ENCODE results near the gene RNF38. TPM values are rescaled to one million over a fixed set of nuclear protein-coding genes. Genes with fewer than 3 reads are reported as not detected.

Gene RNF38
- total and polyA plus RNA-seq, 2 experiments from 2014 or later = 8.7 to 23.7 TPM

DNA sequence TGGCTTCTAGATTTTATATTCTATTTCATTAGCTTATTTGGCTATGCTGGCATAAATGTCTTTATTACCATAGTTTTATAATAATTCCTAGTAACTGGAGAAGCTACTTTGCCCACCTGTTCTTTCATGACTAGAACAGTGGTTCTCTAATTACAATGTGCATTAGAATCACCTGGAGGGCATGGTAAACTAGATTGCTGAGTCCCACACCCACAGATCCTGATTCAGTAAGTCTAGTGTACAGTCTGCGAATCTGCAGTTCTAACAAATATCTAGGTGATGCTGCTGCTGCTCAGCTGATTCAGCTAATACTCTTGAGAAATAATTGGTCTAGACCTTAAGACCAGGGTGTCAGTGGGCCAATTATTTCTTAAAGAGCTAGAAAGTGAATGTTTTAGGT, 35.5 kb downstream of the RNF38 start:
- Histone ChIP-seq H3K79me2 (peaks cover 9% of the 10 kb centered on the region), H4K20me1 (ENCODE audit: insufficient read depth, poor library complexity, severe bottlenecking) (no peaks in the 10 kb centered on the region), H3K27me3 (no peaks in the 10 kb centered on the region), H3K36me3 (replicated peaks; ENCODE audit: insufficient read depth, low read depth) (no peaks in the 10 kb centered on the region), H3K27ac (no peak overlapping the region), H2AFZ (no peak overlapping the region), H3K4me1 (ENCODE audit: insufficient read depth) (no peaks in the 10 kb centered on the region), H3K4me3 (no peak overlapping the region), H3K4me2 (no peak overlapping the region), H3K9me2 (replicated peaks; ENCODE audit: insufficient read depth) (no peaks in the 10 kb centered on the region), H3K9me3 (ENCODE audit: low read depth) (no peaks in the 10 kb centered on the region)
- WGBS (ENCODE audit: low lambda C conversion rate, missing lambda C conversion rate) = 95% methylated on average over 1 of the region's 1 CpG
- no peak for DNase-seq (ENCODE audit: low spot score)
- TF ChIP-seq, protein P1, sequence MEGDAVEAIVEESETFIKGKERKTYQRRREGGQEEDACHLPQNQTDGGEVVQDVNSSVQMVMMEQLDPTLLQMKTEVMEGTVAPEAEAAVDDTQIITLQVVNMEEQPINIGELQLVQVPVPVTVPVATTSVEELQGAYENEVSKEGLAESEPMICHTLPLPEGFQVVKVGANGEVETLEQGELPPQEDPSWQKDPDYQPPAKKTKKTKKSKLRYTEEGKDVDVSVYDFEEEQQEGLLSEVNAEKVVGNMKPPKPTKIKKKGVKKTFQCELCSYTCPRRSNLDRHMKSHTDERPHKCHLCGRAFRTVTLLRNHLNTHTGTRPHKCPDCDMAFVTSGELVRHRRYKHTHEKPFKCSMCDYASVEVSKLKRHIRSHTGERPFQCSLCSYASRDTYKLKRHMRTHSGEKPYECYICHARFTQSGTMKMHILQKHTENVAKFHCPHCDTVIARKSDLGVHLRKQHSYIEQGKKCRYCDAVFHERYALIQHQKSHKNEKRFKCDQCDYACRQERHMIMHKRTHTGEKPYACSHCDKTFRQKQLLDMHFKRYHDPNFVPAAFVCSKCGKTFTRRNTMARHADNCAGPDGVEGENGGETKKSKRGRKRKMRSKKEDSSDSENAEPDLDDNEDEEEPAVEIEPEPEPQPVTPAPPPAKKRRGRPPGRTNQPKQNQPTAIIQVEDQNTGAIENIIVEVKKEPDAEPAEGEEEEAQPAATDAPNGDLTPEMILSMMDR (IDR thresholded peaks at IDR 0.05; ENCODE audit: poor library complexity) = no peak
- TF ChIP-seq EZH2phosphoT487 (IDR thresholded peaks at IDR 0.05; ENCODE audit: low read depth, severe bottlenecking, unreplicated experiment) (no peak), EZH2 (IDR thresholded peaks at IDR 0.05; ENCODE audit: borderline replicate concordance) (no peak)

GRCh38 chr9:36363448-36363847, 36.6 kb downstream of the RNF38 start:
- Histone ChIP-seq H4K20me1 (ENCODE audit: insufficient read depth, poor library complexity, severe bottlenecking) (no peaks in the 10 kb centered on the region), H3K9me3 (ENCODE audit: low read depth) (no peaks in the 10 kb centered on the region), H2AFZ (no peak overlapping the region), H3K4me1 (ENCODE audit: insufficient read depth) (no peaks in the 10 kb centered on the region), H3K79me2 (peaks cover 7% of the 10 kb centered on the region), H3K9me2 (replicated peaks; ENCODE audit: insufficient read depth) (no peaks in the 10 kb centered on the region), H3K27me3 (no peaks in the 10 kb centered on the region), H3K27ac (no peak overlapping the region), H3K36me3 (replicated peaks; ENCODE audit: insufficient read depth, low read depth) (no peaks in the 10 kb centered on the region), H3K4me3 (no peak overlapping the region), H3K4me2 (no peak overlapping the region)
- DNase-seq (ENCODE audit: low spot score) = no peak
- WGBS (ENCODE audit: low lambda C conversion rate, missing lambda C conversion rate) = 100% methylated on average over 3 of the region's 3 CpGs
- TF ChIP-seq EZH2 (IDR thresholded peaks at IDR 0.05; ENCODE audit: borderline replicate concordance) (no peak), EZH2phosphoT487 (IDR thresholded peaks at IDR 0.05; ENCODE audit: low read depth, severe bottlenecking, unreplicated experiment) (no peak)
- TF ChIP-seq, protein P1 (IDR thresholded peaks at IDR 0.05; ENCODE audit: poor library complexity) = no peak

- Histone ChIP-seq H3K79me2 (no peaks in the 10 kb centered on the region), H2AFZ (no peak overlapping the region), H3K27me3 (no peaks in the 10 kb centered on the region), H3K27ac (no peak overlapping the region), H3K4me1 (ENCODE audit: insufficient read depth) (no peaks in the 10 kb centered on the region), H3K9me2 (replicated peaks; ENCODE audit: insufficient read depth) (no peaks in the 10 kb centered on the region), H3K4me3 (no peak overlapping the region), H3K36me3 (replicated peaks; ENCODE audit: insufficient read depth, low read depth) (no peaks in the 10 kb centered on the region), H4K20me1 (ENCODE audit: insufficient read depth, poor library complexity, severe bottlenecking) (no peaks in the 10 kb centered on the region), H3K4me2 (no peak overlapping the region), H3K9me3 (ENCODE audit: low read depth) (no peaks in the 10 kb centered on the region)
- DNase-seq (ENCODE audit: low spot score) = no peak
- TF ChIP-seq, protein P1 (IDR thresholded peaks at IDR 0.05; ENCODE audit: poor library complexity) = no peak
- TF ChIP-seq EZH2phosphoT487 (IDR thresholded peaks at IDR 0.05; ENCODE audit: low read depth, severe bottlenecking, unreplicated experiment) (no peak), EZH2 (IDR thresholded peaks at IDR 0.05; ENCODE audit: borderline replicate concordance) (no peak)
- 90% methylated on average over 5 of the region's 5 CpGs for WGBS (ENCODE audit: low lambda C conversion rate, missing lambda C conversion rate)
Observed at GRCh38 chr9:36358486-36358885, 41.6 kb downstream of the RNF38 start.

DNA sequence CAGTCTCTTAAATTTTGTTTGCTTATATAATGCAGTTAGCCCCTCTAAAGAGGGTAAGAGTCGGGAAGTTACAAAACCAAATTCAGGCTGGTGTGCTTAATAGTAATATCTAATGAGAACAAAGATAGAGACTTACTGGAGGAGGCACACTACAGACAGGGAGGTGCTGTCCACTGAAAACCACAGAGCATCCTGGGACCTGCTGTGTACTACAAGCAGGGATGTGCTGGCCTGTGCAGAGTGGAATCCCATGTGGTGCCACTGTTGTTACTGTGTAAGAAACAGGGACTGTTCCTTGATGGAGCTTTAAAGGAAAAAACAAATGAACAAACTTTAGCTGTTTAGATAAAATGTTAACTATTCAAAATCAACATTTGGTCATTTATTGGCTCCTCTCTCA, 42.4 kb downstream of the RNF38 start:
- 83% methylated on average over 1 of the region's 1 CpG for WGBS (ENCODE audit: low lambda C conversion rate, missing lambda C conversion rate)
- H4K20me1 ChIP-seq (ENCODE audit: insufficient read depth, poor library complexity, severe bottlenecking) = no peaks in the 10 kb centered on the region
- no peak overlapping the region for H2AFZ ChIP-seq
- no peaks in the 10 kb centered on the region for H3K4me1 ChIP-seq (ENCODE audit: insufficient read depth)
- no peaks in the 10 kb centered on the region for H3K79me2 ChIP-seq
- TF ChIP-seq EZH2phosphoT487 (IDR thresholded peaks at IDR 0.05; ENCODE audit: low read depth, severe bottlenecking, unreplicated experiment) (no peak), EZH2 (IDR thresholded peaks at IDR 0.05; ENCODE audit: borderline replicate concordance) (no peak)
- TF ChIP-seq, protein P1 (IDR thresholded peaks at IDR 0.05; ENCODE audit: poor library complexity) = no peak
- H3K4me2 ChIP-seq = no peak overlapping the region
- H3K27me3 ChIP-seq = no peaks in the 10 kb centered on the region
- DNase-seq (ENCODE audit: low spot score) = no peak
- H3K27ac ChIP-seq = no peak overlapping the region
- no peaks in the 10 kb centered on the region for H3K36me3 ChIP-seq (replicated peaks; ENCODE audit: insufficient read depth, low read depth)
- H3K4me3 ChIP-seq = no peak overlapping the region
- H3K9me3 ChIP-seq (ENCODE audit: low read depth) = no peaks in the 10 kb centered on the region
- no peaks in the 10 kb centered on the region for H3K9me2 ChIP-seq (replicated peaks; ENCODE audit: insufficient read depth)

Measured in hepatocyte (in vitro differentiated cells).